Gastrocnemius medialis (tissue), 4 donors: ENCODE measurements around the gene BNIP2.

Experiments used
- CTCF ChIP-seq, 5 experiments: fragments of 450-650 bp in 3 of 5; fragments of 200-600 bp in 2 of 5; sonication (generic) in 2 of 5; IDR thresholded peaks in 4 of 5; conservative IDR thresholded peaks in 1 of 5; 1 replicate in 4 of 5; 2 replicates in 1 of 5; pipeline ENCODE4 v1.5.1; 2016 to 2019; ENCODE audit warnings: antibody characterized with exemption in 5 of 5, mild to moderate bottlenecking in 3 of 5, moderate library complexity in 3 of 5
- POLR2A ChIP-seq, 2 donors: fragments of 450-650 bp; IDR thresholded peaks; one replicate each; pipeline ENCODE4 v1.6.1; 2017; ENCODE audit warnings: antibody characterized with exemption in 2 of 2, mild to moderate bottlenecking in 2 of 2, moderate library complexity in 2 of 2

- TF ChIP-seq POLR2A (IDR thresholded peaks at IDR 0.05) = no peak
- no peak for TF ChIP-seq CTCF (IDR thresholded peaks at IDR 0.05 in 4 of 5, conservative IDR thresholded peaks at IDR 0.05 in 1 of 5)
Observed at GRCh38 chr15:59678172-59678571, 10.9 kb downstream of the BNIP2 start.
